ENCODE results near the gene KIF1A.

The KIF1A gene

GRCh38 chr2:240822280-240822847 lies 2.3 kb upstream of the KIF1A start:
- peaks cover 52% of the 10 kb centered on the region for H3K27me3 ChIP-seq (ENCODE audit: insufficient read depth, poor library complexity, severe bottlenecking)

GRCh38 chr2:240821429-240821778 lies 1.4 kb upstream of the KIF1A start:
- H3K4me3 ChIP-seq (replicated peaks; ENCODE audit: insufficient read depth, low read length), result no peak overlapping the region
- TF ChIP-seq GABPA (IDR thresholded peaks at IDR 0.05; ENCODE audit: low read depth) (no peak), CTCF (IDR thresholded peaks at IDR 0.05; ENCODE audit: insufficient read depth, low read length) (no peak), REST (IDR thresholded peaks at IDR 0.05; ENCODE audit: insufficient replicate concordance, low read depth) (no peak), SPI1 (IDR thresholded peaks at IDR 0.05; ENCODE audit: borderline replicate concordance, low read depth) (no peak), POLR2AphosphoS5 (IDR thresholded peaks at IDR 0.05; ENCODE audit: low read depth) (no peak)

More at GRCh38 chr2:240822280-240822847, 2.3 kb upstream of the KIF1A start:
- DNase-seq (ENCODE audit: low read depth in 1 of 2, low spot score in 1 of 2), result no peak
- H3K4me3 ChIP-seq (replicated peaks; ENCODE audit: insufficient read depth, low read length), result no peak overlapping the region
- no peak overlapping the region for H3K27ac ChIP-seq (replicated peaks)
- no peak for TF ChIP-seq POLR2AphosphoS5 (IDR thresholded peaks at IDR 0.05; ENCODE audit: low read depth)
- TF ChIP-seq GABPA (IDR thresholded peaks at IDR 0.05; ENCODE audit: low read depth), result no peak
- no peak for TF ChIP-seq CTCF (IDR thresholded peaks at IDR 0.05; ENCODE audit: insufficient read depth, low read length)
- TF ChIP-seq SPI1 (IDR thresholded peaks at IDR 0.05; ENCODE audit: borderline replicate concordance, low read depth), result no peak
- no peak for TF ChIP-seq REST (IDR thresholded peaks at IDR 0.05; ENCODE audit: insufficient replicate concordance, low read depth)

GRCh38 chr2:240820607-240821428 lies 799 bp upstream of the KIF1A start:
- H3K4me3 ChIP-seq (replicated peaks; ENCODE audit: insufficient read depth, low read length), result no peak overlapping the region
- no peak for TF ChIP-seq REST (IDR thresholded peaks at IDR 0.05; ENCODE audit: insufficient replicate concordance, low read depth)
- no peak for TF ChIP-seq CTCF (IDR thresholded peaks at IDR 0.05; ENCODE audit: insufficient read depth, low read length)
- TF ChIP-seq SPI1 (IDR thresholded peaks at IDR 0.05; ENCODE audit: borderline replicate concordance, low read depth), result no peak
- TF ChIP-seq POLR2AphosphoS5 (IDR thresholded peaks at IDR 0.05; ENCODE audit: low read depth), result no peak
- TF ChIP-seq GABPA (IDR thresholded peaks at IDR 0.05; ENCODE audit: low read depth), result no peak
- H3K27me3 ChIP-seq (ENCODE audit: insufficient read depth, poor library complexity, severe bottlenecking), result peaks cover 52% of the 10 kb centered on the region
- H3K27ac ChIP-seq (replicated peaks), result no peak overlapping the region
- no peak for DNase-seq (ENCODE audit: low read depth in 1 of 2, low spot score in 1 of 2)

More at GRCh38 chr2:240821429-240821778, 1.4 kb upstream of the KIF1A start:
- peaks cover 52% of the 10 kb centered on the region for H3K27me3 ChIP-seq (ENCODE audit: insufficient read depth, poor library complexity, severe bottlenecking)
- no peak for DNase-seq (ENCODE audit: low read depth in 1 of 2, low spot score in 1 of 2)
- H3K27ac ChIP-seq (replicated peaks), result no peak overlapping the region

All from HL-60 (cell line).